Keratinocyte (primary cell): ENCODE results near the gene PFKFB3. TPM values are rescaled to one million over a fixed set of nuclear protein-coding genes. Genes with fewer than 3 reads are reported as not detected.

Source experiments
- DNase-seq: peaks from one replicate; pipeline ENCODE4 v3.0.0-alpha.2; 2011; ENCODE audit warnings: low read depth, missing footprints, low spot score
- FAIRE-seq: peaks from 2 replicates; lab custom pipeline; 2011; peaks lifted over from hg19 to GRCh38; lab: Jason Lieb, UNC
- H2AFZ ChIP-seq: 2 replicates; pipeline ENCODE4 v1.6.0; 2012; ENCODE audit warnings: low read length, control low read depth, inconsistent platforms; ENCODE audit not compliant: control insufficient read depth
- H3K27ac ChIP-seq: 2 replicates; pipeline ENCODE4 v1.5.1; 2011; ENCODE audit warnings: low read length; ENCODE audit not compliant: control insufficient read depth, insufficient read depth
- H3K27me3 ChIP-seq: 3 replicates; pipeline ENCODE4 v1.6.0; 2011; ENCODE audit warnings: low read length; ENCODE audit not compliant: control insufficient read depth, insufficient read depth; ENCODE audit errors: extremely low read depth
- H3K36me3 ChIP-seq, 2 experiments: 2 replicates in 1 of 2; 3 replicates in 1 of 2; pipeline ENCODE4 v1.5.1; 2011; ENCODE audit warnings: low read length in 2 of 2, mild to moderate bottlenecking in 1 of 2; ENCODE audit not compliant: control insufficient read depth in 2 of 2, insufficient read depth in 2 of 2; ENCODE audit errors: extremely low read depth in 1 of 2
- H3K4me1 ChIP-seq: 3 replicates; pipeline ENCODE4 v1.5.1; 2011; ENCODE audit warnings: low read length; ENCODE audit not compliant: control insufficient read depth, insufficient read depth; ENCODE audit errors: extremely low read depth
- H3K4me2 ChIP-seq: 3 replicates; pipeline ENCODE4 v1.6.0; 2011; ENCODE audit warnings: low read depth, low read length; ENCODE audit not compliant: control insufficient read depth, insufficient read depth; ENCODE audit errors: extremely low read depth
- H3K4me3 ChIP-seq, 3 experiments: fragments of 200-600 bp in 1 of 3; sonication (generic) in 1 of 3; 2 replicates in 2 of 3; 3 replicates in 1 of 3; pipeline ENCODE4 v1.5.1; 2011 to 2016; ENCODE audit warnings: low read length in 3 of 3, mild to moderate bottlenecking in 3 of 3, control low read depth in 2 of 3, inconsistent platforms in 1 of 3, low read depth in 1 of 3, mixed read lengths in 1 of 3, mixed run types in 1 of 3, moderate library complexity in 1 of 3; ENCODE audit not compliant: control insufficient read depth in 2 of 3, insufficient read depth in 2 of 3; ENCODE audit errors: extremely low read depth in 1 of 3
- H3K79me2 ChIP-seq: 2 replicates; pipeline ENCODE4 v1.6.0; 2012; ENCODE audit warnings: low read length; ENCODE audit not compliant: control insufficient read depth, insufficient read depth
- H3K9ac ChIP-seq: 3 replicates; pipeline ENCODE4 v1.6.0; 2011; ENCODE audit warnings: low read length; ENCODE audit not compliant: control insufficient read depth, insufficient read depth; ENCODE audit errors: extremely low read depth
- H3K9me1 ChIP-seq: 3 replicates; pipeline ENCODE4 v1.6.0; 2011; ENCODE audit warnings: low read length; ENCODE audit not compliant: control insufficient read depth, insufficient read depth; ENCODE audit errors: extremely low read depth
- H3K9me3 ChIP-seq: 2 replicates; pipeline ENCODE4 v1.5.1; 2012; ENCODE audit warnings: low read depth, low read length; ENCODE audit not compliant: control insufficient read depth
- H4K20me1 ChIP-seq: 3 replicates; pipeline ENCODE4 v1.6.0; 2011; ENCODE audit warnings: low read length; ENCODE audit not compliant: control insufficient read depth, insufficient read depth; ENCODE audit errors: extremely low read depth
- EZH2 ChIP-seq: IDR thresholded peaks from one replicate; pipeline ENCODE4 v1.6.1; 2012; ENCODE audit warnings: inconsistent platforms, mild to moderate bottlenecking, low read length, moderate library complexity
- dilution Hi-C: fragments of 300-500 bp; cut with MboI; formaldehyde crosslinking; loops from one replicate; pipeline ENCODE4 v1.7.0; 2020; ENCODE audit warnings: low sequenced_read_pairs; ENCODE audit not compliant: extremely low pct_ligation_motif_present
- polyA plus RNA-seq, 5 experiments: library from polyadenylated mRNA; depleted of rRNA in 3 of 5; stranded (reverse) in 3 of 5; stranded (forward) in 1 of 5; unstranded in 1 of 5; fragments of >200 nt; gene quantifications; 1 replicate in 1 of 5; 2 replicates in 3 of 5; 3 replicates in 1 of 5; pipeline versions ENCODE4 v1.2.1 to v1.2.3, GENCODE V29; 2011 to 2012; ENCODE audit warnings: missing spikeins in 2 of 5, low read depth in 1 of 5, low replicate concordance in 1 of 5
- TF ChIP-seq, protein P1 (sequence below), 3 experiments: IDR thresholded peaks in 1 of 3; conservative IDR thresholded peaks in 1 of 3; optimal IDR thresholded peaks in 1 of 3; 2 replicates in 2 of 3; 3 replicates in 1 of 3; pipeline versions ENCODE3 to v1.5.1; 2011; ENCODE audit warnings: low read length in 3 of 3, mild to moderate bottlenecking in 3 of 3, moderate library complexity in 2 of 3, control low read depth in 1 of 3, inconsistent platforms in 1 of 3; ENCODE audit not compliant: insufficient read depth in 2 of 3; ENCODE audit errors: extremely low read depth in 1 of 3

Gene PFKFB3
- polyA plus RNA-seq, 1 donor (not counting 4 experiments of a cell fraction or from before 2014, with no cell fraction given): 18.6 TPM

DNA sequence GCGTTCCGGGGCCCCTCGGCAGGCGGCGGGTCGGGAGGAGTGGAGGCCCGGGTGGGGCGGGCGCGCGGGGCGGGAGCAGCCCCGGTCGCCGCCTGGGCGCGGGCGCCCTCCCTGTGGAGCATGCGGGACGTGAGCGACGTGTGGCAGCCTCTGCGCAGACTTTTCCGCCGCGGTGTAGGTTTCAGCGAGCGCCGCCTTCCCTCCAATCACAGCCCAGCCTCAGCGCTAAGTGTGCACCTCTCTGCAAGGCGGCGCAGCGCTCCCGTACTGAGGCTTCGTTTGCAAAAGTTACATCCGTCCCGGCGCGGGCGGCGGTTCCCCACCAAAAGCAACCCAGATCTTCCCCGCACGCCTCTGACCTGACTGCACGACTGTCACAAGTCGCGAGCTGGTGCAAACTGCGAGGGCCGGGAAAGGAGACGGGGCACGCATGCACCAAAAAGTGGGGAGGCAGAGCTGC, 1.2 kb upstream of the PFKFB3 start:
- FAIRE-seq (no peak), DNase-seq (no peak)
- TF ChIP-seq EZH2: no peak
- TF ChIP-seq, protein P1, sequence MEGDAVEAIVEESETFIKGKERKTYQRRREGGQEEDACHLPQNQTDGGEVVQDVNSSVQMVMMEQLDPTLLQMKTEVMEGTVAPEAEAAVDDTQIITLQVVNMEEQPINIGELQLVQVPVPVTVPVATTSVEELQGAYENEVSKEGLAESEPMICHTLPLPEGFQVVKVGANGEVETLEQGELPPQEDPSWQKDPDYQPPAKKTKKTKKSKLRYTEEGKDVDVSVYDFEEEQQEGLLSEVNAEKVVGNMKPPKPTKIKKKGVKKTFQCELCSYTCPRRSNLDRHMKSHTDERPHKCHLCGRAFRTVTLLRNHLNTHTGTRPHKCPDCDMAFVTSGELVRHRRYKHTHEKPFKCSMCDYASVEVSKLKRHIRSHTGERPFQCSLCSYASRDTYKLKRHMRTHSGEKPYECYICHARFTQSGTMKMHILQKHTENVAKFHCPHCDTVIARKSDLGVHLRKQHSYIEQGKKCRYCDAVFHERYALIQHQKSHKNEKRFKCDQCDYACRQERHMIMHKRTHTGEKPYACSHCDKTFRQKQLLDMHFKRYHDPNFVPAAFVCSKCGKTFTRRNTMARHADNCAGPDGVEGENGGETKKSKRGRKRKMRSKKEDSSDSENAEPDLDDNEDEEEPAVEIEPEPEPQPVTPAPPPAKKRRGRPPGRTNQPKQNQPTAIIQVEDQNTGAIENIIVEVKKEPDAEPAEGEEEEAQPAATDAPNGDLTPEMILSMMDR (optimal IDR thresholded peaks at IDR 0.05 in 1 of 3, IDR thresholded peaks at IDR 0.05 in 1 of 3, conservative IDR thresholded peaks at IDR 0.05 in 1 of 3; ENCODE audit: extremely low read depth in 1 of 3, insufficient read depth in 2 of 3, low read length in 3 of 3): peak in 1 of 3 experiments; percentile 34
- no peaks in the 10 kb centered on the region for H4K20me1 ChIP-seq
- H3K79me2 ChIP-seq: peaks cover 10% of the 10 kb centered on the region
- H3K4me1 ChIP-seq: peaks cover 21% of the 10 kb centered on the region
- no peaks in the 10 kb centered on the region for H3K9me3 ChIP-seq
- H3K9ac ChIP-seq: peak overlapping the region; percentile 41
- H3K36me3 ChIP-seq: no peaks in the 10 kb centered on the region
- dilution Hi-C loops: no loop called here
- H3K4me3 ChIP-seq: peak overlapping the region; percentile 16 to 64 (median 57)
- no peaks in the 10 kb centered on the region for H3K9me1 ChIP-seq
- H3K27me3 ChIP-seq: peaks cover 6% of the 10 kb centered on the region
- peak overlapping the region; percentile 86 for H3K4me2 ChIP-seq
- H3K27ac ChIP-seq: no peak overlapping the region
- peak overlapping the region; percentile 49 for H2AFZ ChIP-seq

- no peak for DNase-seq
- Histone ChIP-seq H3K36me3 (no peaks in the 10 kb centered on the region), H3K27ac (no peak overlapping the region), H3K27me3 (peaks cover 6% of the 10 kb centered on the region), H2AFZ (peak overlapping the region; percentile 75), H3K79me2 (peaks cover 10% of the 10 kb centered on the region), H3K9me1 (no peaks in the 10 kb centered on the region), H3K9me3 (no peaks in the 10 kb centered on the region), H3K4me3 (peak overlapping the region; percentile 16 to 64 (median 57)), H4K20me1 (no peaks in the 10 kb centered on the region), H3K4me1 (peaks cover 21% of the 10 kb centered on the region), H3K9ac (peak overlapping the region; percentile 61), H3K4me2 (peak overlapping the region; percentile 86)
- dilution Hi-C loops: no loop called here
- FAIRE-seq: no peak
- TF ChIP-seq, protein P1 (optimal IDR thresholded peaks at IDR 0.05 in 1 of 3, IDR thresholded peaks at IDR 0.05 in 1 of 3, conservative IDR thresholded peaks at IDR 0.05 in 1 of 3; ENCODE audit: extremely low read depth in 1 of 3, insufficient read depth in 2 of 3, low read length in 3 of 3): no peak
- TF ChIP-seq EZH2: no peak
These were observed 541 bp upstream of the PFKFB3 start for GRCh38 chr10:6202098-6202683.
